ENCODE results near the gene FADD. TPM values are rescaled to one million over a fixed set of nuclear protein-coding genes. Genes with fewer than 3 reads are reported as not detected.

The FADD gene
- total and polyA plus RNA-seq, 5 donors: 10.6 to 13.4 (median 11.7) TPM

GRCh38 chr11:70252844-70253243 lies 49.7 kb downstream of the FADD start:
- no peaks in the 10 kb centered on the region for H3K4me1 ChIP-seq (ENCODE audit: control insufficient read depth, insufficient read depth, low read length)
- no peak overlapping the region for H3K4me3 ChIP-seq (ENCODE audit: low read length)
- no peak overlapping the region for H3K27ac ChIP-seq (ENCODE audit: low read length)
- 96% methylated on average over 12 of the region's 12 CpGs for WGBS
- DNase-seq: no peak
- no peak for ATAC-seq
- no peaks in the 10 kb centered on the region for H3K9me3 ChIP-seq (ENCODE audit: control insufficient read depth, low read length)
- H3K27me3 ChIP-seq (ENCODE audit: control insufficient read depth, insufficient read depth): no peaks in the 10 kb centered on the region
- intact Hi-C loops (cut with DNase I): no loop called here

- intact Hi-C loops (cut with DNase I): no loop called here
- ATAC-seq (no peak), DNase-seq (no peak)
- H3K27me3 ChIP-seq (ENCODE audit: control insufficient read depth, insufficient read depth): no peaks in the 10 kb centered on the region
- no peak overlapping the region for H3K27ac ChIP-seq (ENCODE audit: low read length)
- no peaks in the 10 kb centered on the region for H3K9me3 ChIP-seq (ENCODE audit: control insufficient read depth, low read length)
- WGBS: 68% methylated on average over 12 of the region's 12 CpGs
- no peak overlapping the region for H3K4me3 ChIP-seq (ENCODE audit: low read length)
- no peaks in the 10 kb centered on the region for H3K4me1 ChIP-seq (ENCODE audit: control insufficient read depth, insufficient read depth, low read length)
Observed at GRCh38 chr11:70255477-70256116, 52.5 kb downstream of the FADD start.

Other genes with a start within 250 kb of the FADD start
- gene ANO1, start 125.0 kb upstream of the FADD start, total RNA-seq: 10 to 100 TPM in 2 of 4 donors, 1 to 10 TPM in 2; 7.9 to 18.2 (median 9.5) TPM
- gene ANO1, start 125.0 kb upstream of the FADD start, polyA plus RNA-seq: 6.8 TPM
- gene PPFIA1, start 67.4 kb downstream of the FADD start, total RNA-seq: 10 to 100 TPM; 36.7 to 44.9 (median 39.4) TPM
- 16.2 TPM for gene PPFIA1, start 67.4 kb downstream of the FADD start, polyA plus RNA-seq
- 100 to 1,000 TPM in 1 of 4 donors, 10 to 100 TPM in 3; 84.1 to 117 (median 85.9) TPM for gene CTTN, start 195.2 kb downstream of the FADD start, total RNA-seq
- gene CTTN, start 195.2 kb downstream of the FADD start, polyA plus RNA-seq: 67.7 TPM

Data from right cardiac atrium (tissue), 5 donors.